ENCODE data around the gene ARHGAP26.

- TF ChIP-seq POLR2AphosphoS5 (IDR thresholded peaks at IDR 0.05; ENCODE audit: low read depth, low read length) = no peak
- no peak for TF ChIP-seq POLR2A (IDR thresholded peaks at IDR 0.05; ENCODE audit: borderline replicate concordance, extremely low read depth, insufficient read depth, insufficient read length)
- TF ChIP-seq CTCF (IDR thresholded peaks at IDR 0.05 in 2 of 3, conservative IDR thresholded peaks at IDR 0.05 in 1 of 3; ENCODE audit: borderline replicate concordance in 1 of 3, insufficient read depth in 1 of 3, low read depth in 2 of 3, low read length in 2 of 3) = no peak
- TF ChIP-seq, protein P1, sequence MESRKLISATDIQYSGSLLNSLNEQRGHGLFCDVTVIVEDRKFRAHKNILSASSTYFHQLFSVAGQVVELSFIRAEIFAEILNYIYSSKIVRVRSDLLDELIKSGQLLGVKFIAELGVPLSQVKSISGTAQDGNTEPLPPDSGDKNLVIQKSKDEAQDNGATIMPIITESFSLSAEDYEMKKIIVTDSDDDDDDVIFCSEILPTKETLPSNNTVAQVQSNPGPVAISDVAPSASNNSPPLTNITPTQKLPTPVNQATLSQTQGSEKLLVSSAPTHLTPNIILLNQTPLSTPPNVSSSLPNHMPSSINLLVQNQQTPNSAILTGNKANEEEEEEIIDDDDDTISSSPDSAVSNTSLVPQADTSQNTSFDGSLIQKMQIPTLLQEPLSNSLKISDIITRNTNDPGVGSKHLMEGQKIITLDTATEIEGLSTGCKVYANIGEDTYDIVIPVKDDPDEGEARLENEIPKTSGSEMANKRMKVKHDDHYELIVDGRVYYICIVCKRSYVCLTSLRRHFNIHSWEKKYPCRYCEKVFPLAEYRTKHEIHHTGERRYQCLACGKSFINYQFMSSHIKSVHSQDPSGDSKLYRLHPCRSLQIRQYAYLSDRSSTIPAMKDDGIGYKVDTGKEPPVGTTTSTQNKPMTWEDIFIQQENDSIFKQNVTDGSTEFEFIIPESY (IDR thresholded peaks at IDR 0.05; ENCODE audit: extremely low read depth, insufficient replicate concordance, low read length) = no peak
- no peak for TF ChIP-seq JUND (IDR thresholded peaks at IDR 0.05)
- TF ChIP-seq, protein P2, sequence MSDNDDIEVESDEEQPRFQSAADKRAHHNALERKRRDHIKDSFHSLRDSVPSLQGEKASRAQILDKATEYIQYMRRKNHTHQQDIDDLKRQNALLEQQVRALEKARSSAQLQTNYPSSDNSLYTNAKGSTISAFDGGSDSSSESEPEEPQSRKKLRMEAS (IDR thresholded peaks at IDR 0.05) = no peak
- no peak for TF ChIP-seq RAD21 (IDR thresholded peaks at IDR 0.05; ENCODE audit: low read depth)
- TF ChIP-seq ZNF274 (IDR thresholded peaks at IDR 0.05; ENCODE audit: low read depth, low read length) = no peak
These were observed 30.8 kb downstream of the ARHGAP26 start for GRCh38 chr5:142800776-142801494.
